ENCODE results near the gene COQ4. TPM values are rescaled to one million over a fixed set of nuclear protein-coding genes. Genes with fewer than 3 reads are reported as not detected.

The COQ4 gene
- total and polyA plus RNA-seq, 2 experiments from 2014 or later, result 35.3 to 37.0 TPM

GRCh38 chr9:128280084-128280622 is 42.5 kb upstream of the COQ4 start:
- no peak overlapping the region for H3K27ac Mint-ChIP-seq

More at GRCh38 chr9:128280084-128280622, 42.5 kb upstream of the COQ4 start:
- Histone ChIP-seq H3K4me2 (no peak overlapping the region), H3K27ac (ENCODE audit: low read depth) (no peak overlapping the region), H3F3A (replicated peaks; ENCODE audit: low read depth) (peaks cover 6% of the 10 kb centered on the region; the same call in 1 of the 2 replicates), H3K4me1 (ENCODE audit: insufficient read depth) (no peaks in the 10 kb centered on the region), H3K36me3 (ENCODE audit: insufficient read depth) (no peaks in the 10 kb centered on the region; the same call in 1 of the 2 replicates), H3K79me2 (replicated peaks; ENCODE audit: insufficient read depth) (peaks cover 8% of the 10 kb centered on the region), H3K9me2 (ENCODE audit: insufficient read depth) (no peaks in the 10 kb centered on the region), H3K4me3 (no peak overlapping the region), H2AFZ (no peak overlapping the region), H4K20me1 (replicated peaks; ENCODE audit: insufficient read depth) (no peaks in the 10 kb centered on the region; the same call in 1 of the 2 replicates), H3K27me3 (ENCODE audit: insufficient read depth) (no peaks in the 10 kb centered on the region)
- Mint-ChIP-seq H3K9me3 (no peaks in the 10 kb centered on the region; the same call in 2 of the 3 replicates), H3K4me1 (peaks cover 9% of the 10 kb centered on the region), H3K36me3 (ENCODE audit: low read depth) (no peaks in the 10 kb centered on the region; the same call in 1 of the 3 replicates), H3K27me3 (ENCODE audit: insufficient read depth, low read depth, poor library complexity) (peaks cover 17% of the 10 kb centered on the region), H3K4me3 (no peak overlapping the region)
- ATAC-seq (no peak), DNase-seq (ENCODE audit: low spot score) (no peak)
- TF ChIP-seq ETS1 (IDR thresholded peaks at IDR 0.05), result no peak
- no peak for TF ChIP-seq ZNF462 (CRISPR knock-in tag; IDR thresholded peaks at IDR 0.05)
- TF ChIP-seq POLR2AphosphoS5 (IDR thresholded peaks at IDR 0.05; ENCODE audit: low read depth), result no peak
- no peak for TF ChIP-seq REST (IDR thresholded peaks at IDR 0.05; ENCODE audit: unreplicated experiment)
- TF ChIP-seq EZH2phosphoT487 (IDR thresholded peaks at IDR 0.05; ENCODE audit: unreplicated experiment), result no peak
- no peak for TF ChIP-seq ZNF331 (CRISPR knock-in tag; IDR thresholded peaks at IDR 0.05; ENCODE audit: low read depth)
- TF ChIP-seq STAT1 (IDR thresholded peaks at IDR 0.05; ENCODE audit: unreplicated experiment), result no peak
- no peak for TF ChIP-seq JUNB (IDR thresholded peaks at IDR 0.05; ENCODE audit: unreplicated experiment)
